Body of pancreas (tissue), 4 donors: Measurements from ENCODE around the gene ARHGAP24. TPM values are rescaled to one million over a fixed set of nuclear protein-coding genes. Genes with fewer than 3 reads are reported as not detected.

ENCODE experiments used
- ATAC-seq: fragments of 150-250 bp; one replicate; pipeline ENCODE4 v1.9.1; 2016
- DNase-seq, 4 donors: peaks; one replicate each; pipeline ENCODE4 v3.0.0-alpha.2; 2019
- H3K27ac ChIP-seq, 4 donors: fragments of 200-600 bp; sonication (generic); 1 replicate in 3 of 4; 2 replicates in 1 of 4; pipeline versions ENCODE4 v1.5.1 to v1.6.1; 2016 to 2019; ENCODE audit warnings: mild to moderate bottlenecking in 1 of 4, mixed read lengths in 1 of 4, moderate library complexity in 1 of 4
- H3K27me3 ChIP-seq, 2 donors: fragments of 200-600 bp; sonication (generic); one replicate each; pipeline ENCODE4 v1.6.0; 2016; ENCODE audit warnings: mild to moderate bottlenecking in 1 of 2
- H3K36me3 ChIP-seq, 2 donors: fragments of 200-600 bp; sonication (generic); replicated peaks in 1 of 2; 2 replicates each; pipeline ENCODE4 v1.5.1; 2016; ENCODE audit warnings: low read depth in 2 of 2; ENCODE audit not compliant: insufficient read depth in 1 of 2
- H3K4me1 ChIP-seq: fragments of 200-600 bp; sonication (generic); one replicate; pipeline ENCODE4 v1.6.0; 2016
- H3K4me3 ChIP-seq, 2 donors: fragments of 200-600 bp; sonication (generic); 1 replicate in 1 of 2; 2 replicates in 1 of 2; pipeline ENCODE4 v1.5.1; 2016 to 2019
- H3K9me3 ChIP-seq, 3 donors: fragments of 200-600 bp; sonication (generic); 1 replicate in 2 of 3; 2 replicates in 1 of 3; pipeline ENCODE4 v1.5.1; 2016
- POLR2A ChIP-seq, 3 donors: fragments of 450-650 bp; IDR thresholded peaks; one replicate each; pipeline ENCODE4 v1.6.1; 2016; ENCODE audit warnings: antibody characterized with exemption in 3 of 3, mild to moderate bottlenecking in 2 of 3
- WGBS, 2 donors: methylation state at CpG; one replicate each; pipeline ENCODE4 v1.1.5; 2017; 5-methylcytosine and 5-hydroxymethylcytosine counted together
- intact Hi-C: fragments of 100-400 bp; cut with DNase I; formaldehyde crosslinking; loops from one replicate; pipeline ENCODE4 v1.15.1; 2023
- total RNA-seq, 2 donors: library from RNA; depleted of rRNA; stranded (reverse); fragments of >200 nt; gene quantifications; one replicate each; pipeline ENCODE4 v1.1.0, GENCODE V29; 2016
- TF ChIP-seq, protein P1 (sequence below), 7 experiments: fragments of 450-650 bp in 4 of 7; fragments of 200-600 bp in 3 of 7; sonication (generic) in 3 of 7; IDR thresholded peaks; one replicate each; pipeline ENCODE4 v1.5.1; 2016 to 2019; ENCODE audit warnings: antibody characterized with exemption in 7 of 7

The ARHGAP24 gene
- total RNA-seq, 2 donors from 2014 or later = 43.3 to 113 TPM

DNA sequence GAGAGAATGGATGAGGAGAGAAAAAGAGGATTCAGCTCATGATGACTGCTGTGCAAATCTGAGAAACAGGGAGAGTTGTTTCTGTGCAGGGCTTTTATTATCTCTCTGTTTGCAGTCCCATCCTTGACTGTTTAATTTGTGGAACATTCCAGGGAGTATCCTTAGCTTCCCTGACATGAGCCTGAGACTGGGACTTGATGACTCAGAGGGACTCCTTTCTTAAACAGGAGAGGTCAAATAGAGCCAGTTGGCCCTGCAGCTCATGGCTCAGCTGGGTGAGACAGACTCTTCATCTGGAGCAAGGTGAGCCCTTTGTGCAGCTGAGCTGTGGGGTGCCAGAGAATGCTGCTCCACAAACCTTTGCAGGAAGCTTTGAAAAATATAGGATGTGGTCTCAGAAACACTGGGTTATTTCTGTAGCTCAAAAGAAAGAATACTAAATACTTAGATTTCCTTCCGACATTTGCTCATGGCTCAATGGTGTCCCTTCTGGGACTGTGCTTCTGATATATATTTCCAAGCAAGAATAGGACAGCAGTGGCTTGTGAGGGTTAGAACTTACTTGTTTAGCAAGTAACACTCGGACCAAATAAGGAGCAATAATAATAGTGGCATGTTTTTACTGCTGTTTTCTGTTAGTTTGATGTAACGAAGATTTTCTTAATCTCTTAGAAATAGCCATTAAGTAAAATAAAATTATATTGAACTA, 14.5 kb downstream of the ARHGAP24 start:
- Histone ChIP-seq H3K27me3 (no peaks in the 10 kb centered on the region), H3K4me3 (no peak overlapping the region), H3K4me1 (peaks cover 20% of the 10 kb centered on the region), H3K9me3 (no peaks in the 10 kb centered on the region), H3K36me3 (no peaks in the 10 kb centered on the region), H3K27ac (no peak overlapping the region)
- intact Hi-C loops = no loop called here
- peak in 1 of 4 donors; percentile 21 for DNase-seq
- TF ChIP-seq, protein P1, sequence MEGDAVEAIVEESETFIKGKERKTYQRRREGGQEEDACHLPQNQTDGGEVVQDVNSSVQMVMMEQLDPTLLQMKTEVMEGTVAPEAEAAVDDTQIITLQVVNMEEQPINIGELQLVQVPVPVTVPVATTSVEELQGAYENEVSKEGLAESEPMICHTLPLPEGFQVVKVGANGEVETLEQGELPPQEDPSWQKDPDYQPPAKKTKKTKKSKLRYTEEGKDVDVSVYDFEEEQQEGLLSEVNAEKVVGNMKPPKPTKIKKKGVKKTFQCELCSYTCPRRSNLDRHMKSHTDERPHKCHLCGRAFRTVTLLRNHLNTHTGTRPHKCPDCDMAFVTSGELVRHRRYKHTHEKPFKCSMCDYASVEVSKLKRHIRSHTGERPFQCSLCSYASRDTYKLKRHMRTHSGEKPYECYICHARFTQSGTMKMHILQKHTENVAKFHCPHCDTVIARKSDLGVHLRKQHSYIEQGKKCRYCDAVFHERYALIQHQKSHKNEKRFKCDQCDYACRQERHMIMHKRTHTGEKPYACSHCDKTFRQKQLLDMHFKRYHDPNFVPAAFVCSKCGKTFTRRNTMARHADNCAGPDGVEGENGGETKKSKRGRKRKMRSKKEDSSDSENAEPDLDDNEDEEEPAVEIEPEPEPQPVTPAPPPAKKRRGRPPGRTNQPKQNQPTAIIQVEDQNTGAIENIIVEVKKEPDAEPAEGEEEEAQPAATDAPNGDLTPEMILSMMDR (IDR thresholded peaks at IDR 0.05) = no peak
- TF ChIP-seq POLR2A (IDR thresholded peaks at IDR 0.05) = no peak
- ATAC-seq = peak; percentile 21
- WGBS, 2 donors = 97% methylated on average over 3 of the region's 3 CpGs

DNA sequence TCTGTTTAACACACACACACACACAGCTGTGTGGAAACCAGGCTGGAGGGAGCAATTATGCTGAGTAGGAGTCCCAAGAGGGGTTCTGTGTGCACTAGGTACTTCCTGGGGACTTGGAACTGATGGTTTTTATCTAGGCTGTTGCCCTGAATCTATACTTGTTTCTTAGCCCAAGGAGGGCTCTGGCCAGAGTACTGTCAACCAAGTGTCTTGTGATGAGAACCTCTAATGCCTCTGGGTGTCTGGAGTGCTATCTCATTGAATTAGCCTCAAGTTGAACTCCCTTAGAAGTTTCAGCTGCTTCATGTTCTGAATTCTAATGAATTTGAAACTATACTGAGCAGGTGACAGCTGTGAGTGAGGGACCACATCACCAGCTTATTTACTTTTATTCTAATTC, 16.6 kb downstream of the ARHGAP24 start:
- ATAC-seq = no peak

DNA sequence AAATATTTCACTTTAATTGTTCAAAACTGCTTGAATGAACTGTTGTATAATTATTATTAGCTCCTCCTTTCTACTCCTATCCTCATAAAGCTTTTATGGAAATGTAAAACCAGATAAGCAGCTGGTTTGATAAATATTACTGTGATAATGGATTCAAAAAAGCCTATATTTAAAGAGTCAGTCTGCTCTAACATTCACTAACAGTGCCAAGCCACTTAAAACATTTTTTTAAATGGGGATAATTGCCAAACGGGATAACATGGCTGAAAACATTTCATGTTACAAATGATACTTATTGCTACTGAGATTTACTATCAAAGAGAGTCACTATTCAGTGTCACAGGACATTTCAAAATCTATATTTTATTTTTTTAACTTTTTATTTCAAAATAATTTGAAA, 17.4 kb downstream of the ARHGAP24 start:
- ATAC-seq = no peak
- 20 to 32% methylated on average over 1 of the region's 1 CpG for WGBS, 2 donors
- intact Hi-C loops = no loop called here
- no peaks in the 10 kb centered on the region for H3K9me3 ChIP-seq
- no peak overlapping the region for H3K4me3 ChIP-seq
- DNase-seq = no peak
- peaks cover 34% of the 10 kb centered on the region for H3K4me1 ChIP-seq
- H3K27ac ChIP-seq = no peak overlapping the region
- H3K27me3 ChIP-seq = no peaks in the 10 kb centered on the region
- H3K36me3 ChIP-seq = no peaks in the 10 kb centered on the region
- TF ChIP-seq, protein P1 (IDR thresholded peaks at IDR 0.05) = no peak

More for the DNA sequence above, 16.6 kb downstream of the ARHGAP24 start:
- Histone ChIP-seq H3K27me3 (no peaks in the 10 kb centered on the region), H3K9me3 (no peaks in the 10 kb centered on the region), H3K4me3 (no peak overlapping the region), H3K36me3 (no peaks in the 10 kb centered on the region), H3K27ac (peak overlapping the region in 1 of 4 donors; percentile 9), H3K4me1 (peaks cover 26% of the 10 kb centered on the region)
- no peak for DNase-seq
- intact Hi-C loops = no loop called here
- TF ChIP-seq, protein P1 (IDR thresholded peaks at IDR 0.05) = no peak

DNA sequence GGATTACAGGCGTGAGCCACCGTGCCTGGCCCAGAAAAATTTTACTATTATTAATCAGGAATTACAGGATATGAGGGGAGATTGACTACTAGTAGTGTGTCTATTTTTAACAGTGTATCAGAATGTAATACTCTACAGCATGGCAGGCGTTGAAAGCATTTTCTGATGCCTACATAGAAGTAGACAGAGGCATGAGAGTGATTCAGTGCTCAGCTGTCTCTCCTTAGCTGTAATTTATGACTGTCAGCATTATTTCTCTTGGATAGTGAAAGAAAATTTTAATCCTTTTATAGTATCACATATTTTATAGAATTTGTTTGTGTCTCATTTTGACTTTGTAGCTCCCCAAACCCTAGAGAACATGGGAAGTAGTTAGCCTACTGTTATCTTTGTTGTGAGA, 20.7 kb downstream of the ARHGAP24 start:
- TF ChIP-seq, protein P1 (IDR thresholded peaks at IDR 0.05) = no peak
- no peak for TF ChIP-seq POLR2A (IDR thresholded peaks at IDR 0.05)
- 95 to 96% methylated on average over 3 of the region's 3 CpGs for WGBS, 2 donors
- Histone ChIP-seq H3K4me1 (peaks cover 49% of the 10 kb centered on the region), H3K27ac (peak overlapping the region in 3 of 4 donors; percentile 23 to 89 (median 82)), H3K36me3 (no peaks in the 10 kb centered on the region), H3K9me3 (no peaks in the 10 kb centered on the region), H3K27me3 (no peaks in the 10 kb centered on the region), H3K4me3 (no peak overlapping the region)
- DNase-seq = no peak
- ATAC-seq = no peak
- intact Hi-C loops = no loop called here
